C4-2B (cell line): ENCODE measurements around the gene IL21.
A peak's percentile ranks its signal among the peaks of the same experiment; 100 is the strongest.

Experiments
- H3K27ac ChIP-seq: fragments of 450-650 bp; 2 replicates; pipeline ENCODE4 v1.5.1; 2017
- ZFX ChIP-seq: fragments of 450-650 bp; IDR thresholded peaks from 2 replicates; pipeline ENCODE4 v1.6.1; 2017
- TF ChIP-seq, protein P1 (sequence below): fragments of 450-650 bp; conservative IDR thresholded peaks from 2 replicates; pipeline ENCODE4 v1.5.1; 2017; ENCODE audit warnings: mild to moderate bottlenecking

IL21 gene

DNA sequence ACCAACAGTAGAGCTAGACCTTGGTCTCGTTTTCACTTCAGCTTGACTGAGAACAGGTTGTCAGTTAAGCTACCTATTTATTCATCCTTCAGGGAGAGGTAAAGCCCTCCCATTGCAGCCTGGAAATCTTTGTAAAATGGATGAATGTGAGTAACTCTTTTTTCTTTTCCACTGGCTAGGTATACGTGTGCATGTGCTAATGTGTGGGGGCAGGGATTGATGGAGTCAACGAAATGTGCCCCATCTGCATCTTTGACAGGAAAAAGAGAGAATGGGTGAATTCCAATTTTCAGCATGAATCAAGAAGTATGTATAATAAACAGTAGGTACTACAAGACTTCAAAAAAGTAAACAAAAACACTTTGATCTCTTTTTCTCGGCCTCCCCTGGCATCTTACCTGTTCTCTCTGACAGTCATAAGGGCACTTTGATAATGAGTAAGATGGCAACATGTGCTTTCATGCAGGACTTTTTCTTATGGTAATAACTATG, at the start of gene IL21:
Gene IL21 (minus strand): TSS at position 51 of the 492 bp plus-strand sequence. CDS start 55 bp downstream, outside the sequence.
- H3K27ac ChIP-seq = no peak within 1 kb of the TSS
- TF ChIP-seq, protein P1, sequence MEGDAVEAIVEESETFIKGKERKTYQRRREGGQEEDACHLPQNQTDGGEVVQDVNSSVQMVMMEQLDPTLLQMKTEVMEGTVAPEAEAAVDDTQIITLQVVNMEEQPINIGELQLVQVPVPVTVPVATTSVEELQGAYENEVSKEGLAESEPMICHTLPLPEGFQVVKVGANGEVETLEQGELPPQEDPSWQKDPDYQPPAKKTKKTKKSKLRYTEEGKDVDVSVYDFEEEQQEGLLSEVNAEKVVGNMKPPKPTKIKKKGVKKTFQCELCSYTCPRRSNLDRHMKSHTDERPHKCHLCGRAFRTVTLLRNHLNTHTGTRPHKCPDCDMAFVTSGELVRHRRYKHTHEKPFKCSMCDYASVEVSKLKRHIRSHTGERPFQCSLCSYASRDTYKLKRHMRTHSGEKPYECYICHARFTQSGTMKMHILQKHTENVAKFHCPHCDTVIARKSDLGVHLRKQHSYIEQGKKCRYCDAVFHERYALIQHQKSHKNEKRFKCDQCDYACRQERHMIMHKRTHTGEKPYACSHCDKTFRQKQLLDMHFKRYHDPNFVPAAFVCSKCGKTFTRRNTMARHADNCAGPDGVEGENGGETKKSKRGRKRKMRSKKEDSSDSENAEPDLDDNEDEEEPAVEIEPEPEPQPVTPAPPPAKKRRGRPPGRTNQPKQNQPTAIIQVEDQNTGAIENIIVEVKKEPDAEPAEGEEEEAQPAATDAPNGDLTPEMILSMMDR = no peak
- TF ChIP-seq ZFX = no peak

DNA sequence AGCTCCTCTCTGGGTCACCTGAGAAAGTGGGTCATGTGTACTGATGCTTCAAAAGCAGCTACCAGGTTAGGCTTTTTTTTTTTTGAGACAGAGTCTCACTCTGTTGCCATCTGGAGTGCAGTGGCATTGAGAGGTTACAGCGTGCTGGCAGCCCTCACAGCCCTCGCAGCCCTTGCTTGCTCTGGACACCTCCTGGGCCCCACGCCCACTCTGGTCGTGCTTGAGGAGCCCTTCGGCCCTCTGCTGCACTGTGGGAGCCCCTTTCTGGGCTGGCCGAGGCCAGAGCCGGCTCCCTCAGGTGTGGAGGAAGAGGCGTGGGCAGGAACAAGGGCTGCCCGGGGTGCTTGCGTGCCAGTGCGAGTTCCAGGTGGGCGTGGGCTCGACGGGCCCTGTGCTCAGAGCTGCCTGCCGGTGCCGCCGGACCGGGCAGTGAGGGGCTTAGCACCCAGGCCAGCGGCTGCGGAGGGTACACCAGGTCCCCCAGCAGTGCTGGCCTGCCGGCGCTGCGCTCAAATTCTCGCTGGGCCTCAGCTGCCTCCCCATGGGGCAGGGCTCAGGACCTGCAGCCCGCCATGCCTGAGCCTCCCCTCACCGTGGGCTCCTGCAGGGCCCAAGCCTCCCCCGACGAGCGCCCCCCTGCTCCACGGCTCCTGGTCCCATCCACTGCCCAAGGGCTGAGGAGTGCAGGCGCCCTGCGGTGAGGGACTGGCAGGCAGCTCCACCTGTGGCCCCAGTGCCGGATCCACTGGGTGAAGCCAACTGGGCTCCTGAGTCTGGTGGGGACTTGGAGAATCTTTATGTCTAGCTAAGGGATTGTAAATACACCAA, 49.3 kb upstream of the IL21 start:
- H3K27ac ChIP-seq = no peak overlapping the region
- TF ChIP-seq ZFX = no peak
- TF ChIP-seq, protein P1 = no peak

DNA sequence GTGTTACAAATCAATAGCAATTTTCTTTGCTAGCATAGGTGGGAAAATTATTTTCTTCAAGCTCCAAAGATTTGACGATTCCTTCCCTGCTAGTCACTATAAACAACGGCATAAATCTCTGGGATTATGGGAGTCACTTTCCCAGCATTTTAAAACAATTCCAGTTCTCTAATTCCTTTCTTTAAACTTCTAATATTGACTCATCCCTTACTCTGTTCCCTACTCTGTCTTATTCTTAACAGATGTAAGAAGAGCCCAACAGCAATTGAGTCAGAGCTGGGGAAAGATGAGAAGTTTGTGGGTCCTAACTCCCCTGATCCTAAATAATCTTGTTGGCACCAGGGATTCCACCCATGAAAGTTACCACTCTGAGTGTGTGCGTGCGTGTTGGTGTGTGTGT, 47.4 kb upstream of the IL21 start:
- no peak overlapping the region for H3K27ac ChIP-seq
- no peak for TF ChIP-seq ZFX
- TF ChIP-seq, protein P1 = no peak

DNA sequence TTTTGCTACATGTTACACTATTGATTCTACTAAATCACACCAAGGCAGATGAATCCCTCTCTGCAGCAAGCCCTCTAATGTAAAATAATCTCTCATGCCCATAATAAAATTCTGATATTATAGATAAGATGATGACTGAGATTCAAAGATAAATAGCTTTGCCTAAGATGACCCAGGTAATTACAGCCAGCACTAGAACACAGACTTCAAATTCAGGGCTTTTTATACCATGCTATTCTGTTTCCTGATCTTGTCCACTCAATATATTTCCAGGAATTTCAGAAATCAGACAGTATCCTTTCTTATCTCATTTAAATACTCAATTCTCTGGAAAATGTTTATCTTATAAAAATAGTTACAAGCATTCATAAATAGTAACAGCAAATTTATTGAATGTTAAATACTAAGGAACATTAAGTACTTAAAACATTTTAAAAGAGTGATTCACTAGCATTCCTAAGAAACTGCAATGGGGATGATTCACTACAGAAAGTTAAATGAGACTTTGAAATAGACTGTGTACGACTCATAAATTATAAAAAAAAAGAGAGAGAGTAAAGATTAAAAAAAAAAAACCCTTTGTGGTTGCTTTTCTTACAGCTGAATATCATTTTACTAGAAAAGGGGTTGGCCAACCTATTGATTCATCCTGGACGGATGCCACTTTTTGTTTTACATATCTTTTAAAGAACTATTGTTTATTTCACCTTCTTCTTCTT, 45.8 kb upstream of the IL21 start:
- TF ChIP-seq, protein P1 = no peak
- TF ChIP-seq ZFX = no peak
- peak overlapping the region; percentile 62 for H3K27ac ChIP-seq

DNA sequence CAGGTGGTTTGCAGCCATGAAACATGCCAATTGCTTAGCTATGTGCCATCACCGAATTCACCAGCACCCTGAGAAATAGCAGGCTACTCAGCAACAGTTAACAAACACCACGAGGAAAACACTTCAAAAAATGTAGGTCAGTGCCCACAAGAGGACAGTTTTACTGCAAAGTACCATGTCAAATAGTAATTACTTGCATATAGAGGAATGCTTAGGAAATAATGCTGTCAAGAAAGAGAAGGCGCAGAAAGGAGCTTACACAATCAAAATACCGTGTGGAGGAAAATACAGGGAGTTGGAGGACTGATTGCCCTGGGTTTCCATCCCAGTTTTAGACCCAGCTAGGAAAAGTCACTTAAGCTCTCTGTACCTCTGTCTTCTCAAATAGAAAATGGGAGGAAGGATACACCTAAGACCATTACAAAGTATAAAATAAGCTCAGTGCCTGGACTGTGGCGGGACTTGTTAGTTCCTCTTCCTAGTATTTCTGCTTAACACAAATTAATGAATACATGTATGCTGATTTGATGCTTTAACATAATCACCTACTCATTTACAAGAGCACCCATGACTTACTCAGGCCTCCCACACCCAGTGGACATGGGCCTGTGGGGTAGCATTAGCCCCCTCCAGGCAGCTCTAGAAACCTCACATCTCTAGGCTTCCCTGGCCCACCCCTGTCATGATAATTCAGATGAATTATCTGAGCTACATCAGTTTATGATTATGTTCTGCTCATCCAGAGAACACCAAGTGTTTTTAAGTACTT, 44.5 kb upstream of the IL21 start:
- TF ChIP-seq ZFX = no peak
- TF ChIP-seq, protein P1 = no peak
- H3K27ac ChIP-seq = no peak overlapping the region; the same call in 1 of the 2 replicates

DNA sequence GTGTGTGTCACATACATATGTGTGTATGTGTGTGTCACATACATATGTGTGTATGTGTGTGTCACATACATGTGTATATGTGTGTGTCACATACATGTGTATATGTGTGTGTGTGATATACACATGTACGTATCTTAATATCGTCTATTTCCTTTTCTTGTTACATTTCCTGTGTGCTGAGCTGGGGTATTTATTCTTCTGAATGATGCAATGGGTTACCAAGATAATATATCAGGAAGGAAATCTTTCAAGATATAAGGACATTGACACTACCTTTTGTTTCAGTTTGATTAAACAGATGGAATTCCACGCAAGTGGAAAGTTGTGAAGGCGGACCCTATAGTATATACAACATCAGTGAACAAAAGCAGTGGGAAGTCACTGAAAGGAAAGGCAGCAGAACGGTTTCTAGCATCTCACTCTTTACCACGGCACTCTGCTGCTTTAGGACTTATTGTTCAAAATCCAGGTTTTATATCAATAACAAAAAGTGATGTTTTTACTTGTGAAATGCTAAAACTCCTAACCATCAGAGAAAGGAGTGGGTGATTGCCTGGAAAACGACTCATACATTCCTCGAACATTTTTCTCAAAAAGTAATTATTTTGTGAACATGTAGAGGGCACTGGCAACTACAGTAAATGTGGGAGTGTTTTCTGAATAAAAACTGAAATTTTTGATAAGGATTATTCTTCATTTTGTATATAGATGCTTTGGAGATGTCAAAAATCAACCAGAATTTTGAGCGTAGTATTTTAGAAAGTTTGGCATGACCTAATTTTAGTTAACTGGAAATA, 43.1 kb upstream of the IL21 start:
- TF ChIP-seq ZFX = no peak
- TF ChIP-seq, protein P1 = no peak
- no peak overlapping the region for H3K27ac ChIP-seq
